Measurements from ENCODE around the gene HSPB7. TPM values are rescaled to one million over a fixed set of nuclear protein-coding genes. Genes with fewer than 3 reads are reported as not detected.

HSPB7 gene
- total RNA-seq, 3 donors from 2014 or later (not counting 1 experiment from before 2014, with no cell fraction given), result not detected

GRCh38 chr1:16007671-16008341, 10.0 kb downstream of the HSPB7 start:
- H3K4me1 Mint-ChIP-seq, result peaks cover 0 to 10% of the 10 kb centered on the region in 2 donors
- no peak for ATAC-seq

DNA sequence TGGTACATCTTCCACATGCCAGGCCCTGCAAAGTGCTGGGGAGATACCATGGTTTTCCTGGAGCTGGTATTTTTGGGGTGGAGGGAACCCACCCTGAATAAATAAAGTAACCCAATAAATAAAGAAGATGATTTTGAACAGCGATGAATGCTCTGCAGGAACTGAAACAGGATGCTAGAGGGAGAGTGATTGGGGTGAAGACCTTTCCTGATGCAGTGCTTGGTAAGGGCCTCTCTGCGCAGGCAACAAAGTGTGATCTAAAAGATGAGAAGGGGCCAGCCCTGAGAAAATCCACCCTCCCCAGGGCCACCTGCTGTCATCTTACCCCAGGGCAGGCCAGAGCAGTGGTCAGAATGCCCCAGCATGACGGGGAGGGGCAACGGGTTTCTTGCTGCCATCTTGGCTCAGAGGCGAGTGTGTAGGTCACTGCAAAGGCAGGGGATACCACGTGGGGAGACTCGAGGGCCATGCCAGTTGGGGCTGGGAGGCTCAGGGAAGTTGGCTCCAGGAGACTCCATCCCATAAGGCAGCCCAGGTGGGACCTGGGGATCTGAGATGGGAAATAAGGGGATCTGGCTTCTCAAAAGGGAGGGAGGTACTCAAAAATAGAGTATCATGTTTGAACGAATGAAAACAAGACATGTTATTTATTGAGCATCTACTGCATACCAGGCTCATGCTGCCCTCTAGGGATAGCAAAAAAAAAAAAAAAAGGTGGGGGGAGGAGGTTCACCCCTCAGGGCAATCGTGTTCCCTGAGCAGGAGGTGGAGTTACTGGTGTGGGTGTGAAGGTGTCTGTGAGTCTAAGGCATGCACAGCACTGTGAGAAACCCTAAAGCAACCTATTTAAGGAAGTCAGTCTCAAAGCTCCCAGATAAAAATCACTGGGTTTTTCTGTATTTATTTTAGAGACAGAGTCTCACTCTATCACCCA, 11.0 kb downstream of the HSPB7 start:
- TF ChIP-seq, protein P1, sequence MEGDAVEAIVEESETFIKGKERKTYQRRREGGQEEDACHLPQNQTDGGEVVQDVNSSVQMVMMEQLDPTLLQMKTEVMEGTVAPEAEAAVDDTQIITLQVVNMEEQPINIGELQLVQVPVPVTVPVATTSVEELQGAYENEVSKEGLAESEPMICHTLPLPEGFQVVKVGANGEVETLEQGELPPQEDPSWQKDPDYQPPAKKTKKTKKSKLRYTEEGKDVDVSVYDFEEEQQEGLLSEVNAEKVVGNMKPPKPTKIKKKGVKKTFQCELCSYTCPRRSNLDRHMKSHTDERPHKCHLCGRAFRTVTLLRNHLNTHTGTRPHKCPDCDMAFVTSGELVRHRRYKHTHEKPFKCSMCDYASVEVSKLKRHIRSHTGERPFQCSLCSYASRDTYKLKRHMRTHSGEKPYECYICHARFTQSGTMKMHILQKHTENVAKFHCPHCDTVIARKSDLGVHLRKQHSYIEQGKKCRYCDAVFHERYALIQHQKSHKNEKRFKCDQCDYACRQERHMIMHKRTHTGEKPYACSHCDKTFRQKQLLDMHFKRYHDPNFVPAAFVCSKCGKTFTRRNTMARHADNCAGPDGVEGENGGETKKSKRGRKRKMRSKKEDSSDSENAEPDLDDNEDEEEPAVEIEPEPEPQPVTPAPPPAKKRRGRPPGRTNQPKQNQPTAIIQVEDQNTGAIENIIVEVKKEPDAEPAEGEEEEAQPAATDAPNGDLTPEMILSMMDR (IDR thresholded peaks at IDR 0.05), result no peak
- Histone ChIP-seq H3K4me3 (ENCODE audit: low read length) (no peak overlapping the region), H3K36me3 (ENCODE audit: control insufficient read depth, insufficient read depth, low read length) (no peaks in the 10 kb centered on the region), H3K4me1 (ENCODE audit: control insufficient read depth, insufficient read depth, low read length) (peaks cover 7% of the 10 kb centered on the region), H3K9me3 (ENCODE audit: control insufficient read depth, insufficient read depth, low read length) (no peaks in the 10 kb centered on the region), H3K27me3 (ENCODE audit: control insufficient read depth, insufficient read depth, low read length) (no peaks in the 10 kb centered on the region), H3K27ac (ENCODE audit: low read length) (no peak overlapping the region)
- Mint-ChIP-seq H3K4me1 (peaks cover 0 to 4% of the 10 kb centered on the region in 2 donors), H3K27me3 (ENCODE audit: low read depth in 2 of 2) (no peaks in the 10 kb centered on the region), H3K36me3 (no peaks in the 10 kb centered on the region), H3K27ac (no peak overlapping the region), H3K9me3 (no peaks in the 10 kb centered on the region), H3K4me3 (no peak overlapping the region)
- WGBS (ENCODE audit: insufficient coverage), result 67% methylated on average over 9 of the region's 9 CpGs
- ATAC-seq, result peak; percentile 40 to 74 (median 66)
- intact Hi-C loops (cut with micrococcal nuclease), result no loop called here
- peak in 1 of 2 donors; percentile 20 for DNase-seq

More at GRCh38 chr1:16007671-16008341, 10.0 kb downstream of the HSPB7 start:
- TF ChIP-seq, protein P1 (IDR thresholded peaks at IDR 0.05), result no peak
- Histone ChIP-seq H3K36me3 (ENCODE audit: control insufficient read depth, insufficient read depth, low read length) (no peaks in the 10 kb centered on the region), H3K27ac (ENCODE audit: low read length) (no peak overlapping the region), H3K27me3 (ENCODE audit: control insufficient read depth, insufficient read depth, low read length) (no peaks in the 10 kb centered on the region), H3K9me3 (ENCODE audit: control insufficient read depth, insufficient read depth, low read length) (no peaks in the 10 kb centered on the region), H3K4me3 (ENCODE audit: low read length) (no peak overlapping the region), H3K4me1 (ENCODE audit: control insufficient read depth, insufficient read depth, low read length) (peaks cover 17% of the 10 kb centered on the region)
- WGBS (ENCODE audit: insufficient coverage), result 77% methylated on average over 5 of the region's 6 CpGs
- no peaks in the 10 kb centered on the region for H3K27me3 Mint-ChIP-seq (ENCODE audit: low read depth in 2 of 2)
- DNase-seq, result no peak
- no peak overlapping the region for H3K27ac Mint-ChIP-seq
- intact Hi-C loops (cut with micrococcal nuclease), result loop anchor here (2.0 kb wide), 2 partner anchors 237 to 355 kb away; no protein-coding TSS in a partner anchor
- no peaks in the 10 kb centered on the region for H3K36me3 Mint-ChIP-seq
- H3K9me3 Mint-ChIP-seq, result no peaks in the 10 kb centered on the region
- no peak overlapping the region for H3K4me3 Mint-ChIP-seq

GRCh38 chr1:16006010-16006409, 11.8 kb downstream of the HSPB7 start:
- intact Hi-C loops (cut with micrococcal nuclease), result no loop called here

More at GRCh38 chr1:16006010-16006409, 11.8 kb downstream of the HSPB7 start:
- Histone ChIP-seq H3K27ac (ENCODE audit: low read length) (no peak overlapping the region), H3K36me3 (ENCODE audit: control insufficient read depth, insufficient read depth, low read length) (no peaks in the 10 kb centered on the region), H3K4me1 (ENCODE audit: control insufficient read depth, insufficient read depth, low read length) (peaks cover 7% of the 10 kb centered on the region), H3K4me3 (ENCODE audit: low read length) (no peak overlapping the region), H3K9me3 (ENCODE audit: control insufficient read depth, insufficient read depth, low read length) (no peaks in the 10 kb centered on the region), H3K27me3 (ENCODE audit: control insufficient read depth, insufficient read depth, low read length) (no peaks in the 10 kb centered on the region)
- Mint-ChIP-seq H3K9me3 (no peaks in the 10 kb centered on the region), H3K27ac (no peak overlapping the region), H3K4me1 (peaks cover 0 to 4% of the 10 kb centered on the region in 2 donors), H3K4me3 (no peak overlapping the region), H3K27me3 (ENCODE audit: low read depth in 2 of 2) (no peaks in the 10 kb centered on the region), H3K36me3 (no peaks in the 10 kb centered on the region)
- TF ChIP-seq, protein P1 (IDR thresholded peaks at IDR 0.05), result no peak
- ATAC-seq (no peak), DNase-seq (no peak)
- 80% methylated on average over 11 of the region's 11 CpGs for WGBS (ENCODE audit: insufficient coverage)
